K562 (cell line): ENCODE data around the gene FAIM. TPM values are rescaled to one million over a fixed set of nuclear protein-coding genes. Genes with fewer than 3 reads are reported as not detected.

Experiments used
- CBFA2T3 ChIP-seq: fragments of 450-650 bp; IDR thresholded peaks from 2 replicates; pipeline ENCODE4 v1.6.1; 2017
- CCNT2 ChIP-seq: IDR thresholded peaks from 2 replicates; pipeline ENCODE4 v1.6.1; 2011; ENCODE audit warnings: borderline replicate concordance, low read depth, mild to moderate bottlenecking, moderate library complexity, mixed read lengths, low read length; ENCODE audit not compliant: insufficient read length; ENCODE audit errors: extremely low read depth
- ELF1 ChIP-seq: fragments of 200-800 bp; sonication (Bioruptor generic); IDR thresholded peaks from 2 replicates; pipeline ENCODE4 v1.6.1; 2016; ENCODE audit warnings: missing genetic modification characterization, missing compliant biosample characterization
- ESRRA ChIP-seq: fragments of 450-650 bp; IDR thresholded peaks from 2 replicates; pipeline ENCODE4 v1.6.1; 2014; ENCODE audit warnings: low read depth, mild to moderate bottlenecking, moderate library complexity, borderline replicate concordance
- EZH2 ChIP-seq: IDR thresholded peaks from 2 replicates; pipeline ENCODE4 v1.6.1; 2012; ENCODE audit warnings: low read depth, mild to moderate bottlenecking, inconsistent platforms, low read length, borderline replicate concordance
- FOS ChIP-seq: IDR thresholded peaks from 3 replicates; pipeline ENCODE4 v1.6.1; 2011; ENCODE audit not compliant: insufficient read length; ENCODE audit errors: extremely low read depth
- HDAC1 ChIP-seq, 2 experiments: fragments of 450-650 bp; IDR thresholded peaks; 2 replicates each; pipeline ENCODE4 v1.6.1; 2016 to 2017; ENCODE audit warnings: inconsistent platforms in 1 of 2, mild to moderate bottlenecking in 1 of 2, moderate library complexity in 1 of 2
- HMG20A ChIP-seq: fragments of 450-650 bp; formaldehyde crosslinking; conservative IDR thresholded peaks from 2 replicates; pipeline ENCODE4 v1.4.0; 2020; ENCODE audit warnings: mild to moderate bottlenecking, mixed read lengths
- IRF1 ChIP-seq: sonication (generic); formaldehyde crosslinking; IDR thresholded peaks from 2 replicates; pipeline ENCODE4 v1.8.0; 2022; ENCODE audit warnings: missing genetic modification reagents, mild to moderate bottlenecking, borderline replicate concordance
- KDM2B ChIP-seq: fragments of 250-450 bp; sonication (Bioruptor Pico); IDR thresholded peaks from 2 replicates; pipeline ENCODE4 v1.8.0; 2021; ENCODE audit warnings: mild to moderate bottlenecking, moderate library complexity
- POLR2A ChIP-seq: fragments of 450-650 bp; conservative IDR thresholded peaks from 2 replicates; pipeline ENCODE4 v1.6.1; 2016
- PRPF4 ChIP-seq: fragments of 200-400 bp; formaldehyde crosslinking; IDR thresholded peaks from one replicate; pipeline ENCODE4 v1.6.1; 2017; ENCODE audit warnings: low read length, low read depth, mild to moderate bottlenecking; ENCODE audit not compliant: insufficient read depth, poor library complexity, severe bottlenecking
- SETDB1 ChIP-seq: IDR thresholded peaks from one replicate; pipeline ENCODE4 v1.6.1; 2012; ENCODE audit warnings: low read length, control low read depth, inconsistent platforms
- SIN3A ChIP-seq, 2 experiments: fragments of 150-350 bp in 1 of 2; IDR thresholded peaks; 2 replicates each; pipeline ENCODE4 v1.6.1; 2011 to 2016; ENCODE audit warnings: borderline replicate concordance in 2 of 2, low read depth in 2 of 2, low read length in 2 of 2, mild to moderate bottlenecking in 2 of 2, moderate library complexity in 2 of 2; ENCODE audit not compliant: control insufficient read depth in 1 of 2
- SMAD4 ChIP-seq: fragments of 250-450 bp; sonication (Bioruptor Pico); conservative IDR thresholded peaks from 2 replicates; pipeline ENCODE4 v1.8.0; 2021; ENCODE audit warnings: inconsistent platforms, mild to moderate bottlenecking, moderate library complexity
- SMARCB1 ChIP-seq: IDR thresholded peaks from 2 replicates; pipeline ENCODE4 v1.6.1; 2011; ENCODE audit warnings: improper control_type of control experiment, low read depth; ENCODE audit not compliant: insufficient read length
- THRAP3 ChIP-seq: fragments of 450-650 bp; IDR thresholded peaks from 2 replicates; pipeline ENCODE4 v1.6.1; 2016; ENCODE audit warnings: mild to moderate bottlenecking, inconsistent platforms, borderline replicate concordance
- ZFP1 ChIP-seq: fragments of 450-650 bp; formaldehyde crosslinking; IDR thresholded peaks from 2 replicates; pipeline ENCODE4 v1.4.0; 2020; ENCODE audit warnings: mild to moderate bottlenecking, mixed read lengths
- ZNF239 ChIP-seq: fragments of 250-450 bp; sonication (Bioruptor Pico); IDR thresholded peaks from 2 replicates; pipeline ENCODE4 v1.4.0; 2020; ENCODE audit warnings: mild to moderate bottlenecking
- ZNF561 ChIP-seq: fragments of 450-650 bp; formaldehyde crosslinking; conservative IDR thresholded peaks from 2 replicates; pipeline ENCODE4 v1.4.0; 2020; ENCODE audit warnings: mild to moderate bottlenecking, moderate library complexity
- polyA plus RNA-seq, 8 experiments: library from polyadenylated mRNA; depleted of rRNA in 4 of 8; stranded (reverse) in 5 of 8; unstranded in 3 of 8; fragments of >200 nt; fragmentation: Nextera tagmentation in 2 of 8; fragmentation: Illumina TruSeq in 1 of 8; extraction: Ambion mirVana in 2 of 8; extraction: Trizol in 1 of 8; gene quantifications; 2 replicates each; pipeline versions ENCODE4 v1.2.1 to v1.2.3, GENCODE V29; 2011 to 2014; ENCODE audit warnings: inconsistent platforms in 1 of 8, missing spikeins in 1 of 8
- total RNA-seq, 7 experiments: library from RNA; depleted of rRNA in 6 of 7; stranded (reverse); fragments of >200 nt in 6 of 7; fragmentation: Illumina TruSeq in 2 of 7; extraction: Trizol in 2 of 7; gene quantifications; 2 replicates each; pipeline versions ENCODE4 v1.2.1 to v1.2.3, GENCODE V29; 2011 to 2021; ENCODE audit warnings: low replicate concordance in 1 of 7
- TF ChIP-seq, protein P1 (sequence below), 2 experiments: fragments of 450-650 bp in 1 of 2; sonication (generic) in 1 of 2; formaldehyde crosslinking; conservative IDR thresholded peaks; 2 replicates each; pipeline versions ENCODE4 v1.4.0 to v1.8.1; 2020 to 2022; ENCODE audit warnings: mild to moderate bottlenecking in 1 of 2, missing genetic modification reagents in 1 of 2
- TF ChIP-seq, protein P2 (sequence below): fragments of 200-800 bp; sonication (Bioruptor generic); IDR thresholded peaks from 2 replicates; pipeline ENCODE4 v1.6.1; 2017; ENCODE audit warnings: missing genetic modification characterization, missing compliant biosample characterization
- TF ChIP-seq, protein P3 (sequence below): IDR thresholded peaks from 2 replicates; pipeline ENCODE4 v1.6.1; 2011; ENCODE audit warnings: borderline replicate concordance, low read depth, mild to moderate bottlenecking, moderate library complexity, low read length; ENCODE audit not compliant: insufficient read depth, poor library complexity, severe bottlenecking

Gene FAIM
- total and polyA plus RNA-seq, 9 of the 15 experiments (the other 6 are each of a cell fraction or from before 2014, with no cell fraction given): 2.5 to 7.9 (median 6.6) TPM

DNA sequence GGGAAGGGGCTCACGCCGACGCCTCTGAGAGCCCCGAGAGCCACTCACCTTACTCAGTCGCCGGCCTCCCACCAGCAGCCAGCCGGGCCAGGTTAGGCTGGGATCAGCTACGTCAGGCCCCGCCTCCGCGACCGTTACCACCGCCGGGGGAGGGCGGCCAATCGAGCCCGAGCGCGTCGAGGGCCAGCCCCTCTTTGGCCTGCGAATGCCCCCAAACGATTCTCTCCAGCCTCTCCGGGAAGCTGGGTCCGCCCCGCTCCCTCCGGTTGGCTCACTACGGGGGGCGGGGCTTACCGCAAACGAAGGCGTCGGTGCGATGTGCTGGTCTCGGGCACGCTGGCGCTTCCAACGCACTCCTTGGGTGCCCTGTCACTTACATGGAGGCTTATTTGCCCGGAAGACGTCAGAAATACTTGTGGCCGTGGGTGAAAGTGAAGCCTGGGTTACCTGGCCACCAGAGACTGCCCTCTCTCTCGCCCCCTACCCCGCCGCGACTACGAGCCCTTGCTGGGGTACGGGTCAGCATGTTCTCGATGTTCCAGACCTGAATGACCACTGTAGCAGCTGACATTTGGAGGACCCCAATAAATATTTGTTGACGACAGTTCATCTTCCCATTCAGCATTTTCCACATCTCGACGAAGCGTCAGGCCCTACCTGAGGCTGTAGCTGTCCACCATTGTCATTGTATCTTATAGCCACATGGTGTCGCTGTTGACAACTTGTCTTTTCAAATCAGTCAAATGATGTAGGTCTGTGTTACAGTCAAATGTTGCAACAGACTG is 14.2 kb upstream of the FAIM start, which contains the start of gene CEP70 (continued):
- TF ChIP-seq HMG20A (CRISPR knock-in tag) (no peak), PRPF4 (no peak), ZNF239 (CRISPR knock-in tag) (no peak), SETDB1 (no peak), POLR2A (peak; percentile 79), KDM2B (CRISPR knock-in tag) (no peak), EZH2 (no peak), SIN3A (IDR thresholded peaks at IDR 0.05; ENCODE audit: borderline replicate concordance in 2 of 2, control insufficient read depth in 1 of 2, low read depth in 2 of 2, low read length in 2 of 2) (peak in 1 of 2 experiments; percentile 52; a peak in 2 of 4 replicates), ZNF561 (CRISPR knock-in tag) (no peak), CBFA2T3 (no peak), CCNT2 (peak; percentile 72), SMAD4 (CRISPR knock-in tag) (peak; percentile 36), IRF1 (CRISPR knock-in tag) (no peak), ESRRA (peak; percentile 76; the same call in 1 of the 2 replicates), FOS (no peak), HDAC1 (IDR thresholded peaks at IDR 0.05) (peak in 1 of 2 experiments; percentile 28; a peak in 1 of 4 replicates), ELF1 (peak; percentile 49; the same call in 1 of the 2 replicates), THRAP3 (no peak), SMARCB1 (no peak), ZFP1 (CRISPR knock-in tag) (no peak)
- TF ChIP-seq, protein P1, sequence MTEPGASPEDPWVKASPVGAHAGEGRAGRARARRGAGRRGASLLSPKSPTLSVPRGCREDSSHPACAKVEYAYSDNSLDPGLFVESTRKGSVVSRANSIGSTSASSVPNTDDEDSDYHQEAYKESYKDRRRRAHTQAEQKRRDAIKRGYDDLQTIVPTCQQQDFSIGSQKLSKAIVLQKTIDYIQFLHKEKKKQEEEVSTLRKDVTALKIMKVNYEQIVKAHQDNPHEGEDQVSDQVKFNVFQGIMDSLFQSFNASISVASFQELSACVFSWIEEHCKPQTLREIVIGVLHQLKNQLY (CRISPR knock-in tag; conservative IDR thresholded peaks at IDR 0.05): no peak
- TF ChIP-seq, protein P2, sequence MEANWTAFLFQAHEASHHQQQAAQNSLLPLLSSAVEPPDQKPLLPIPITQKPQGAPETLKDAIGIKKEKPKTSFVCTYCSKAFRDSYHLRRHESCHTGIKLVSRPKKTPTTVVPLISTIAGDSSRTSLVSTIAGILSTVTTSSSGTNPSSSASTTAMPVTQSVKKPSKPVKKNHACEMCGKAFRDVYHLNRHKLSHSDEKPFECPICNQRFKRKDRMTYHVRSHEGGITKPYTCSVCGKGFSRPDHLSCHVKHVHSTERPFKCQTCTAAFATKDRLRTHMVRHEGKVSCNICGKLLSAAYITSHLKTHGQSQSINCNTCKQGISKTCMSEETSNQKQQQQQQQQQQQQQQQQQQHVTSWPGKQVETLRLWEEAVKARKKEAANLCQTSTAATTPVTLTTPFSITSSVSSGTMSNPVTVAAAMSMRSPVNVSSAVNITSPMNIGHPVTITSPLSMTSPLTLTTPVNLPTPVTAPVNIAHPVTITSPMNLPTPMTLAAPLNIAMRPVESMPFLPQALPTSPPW (CRISPR knock-in tag): no peak; the same call in 1 of the 2 replicates
- TF ChIP-seq, protein P3, sequence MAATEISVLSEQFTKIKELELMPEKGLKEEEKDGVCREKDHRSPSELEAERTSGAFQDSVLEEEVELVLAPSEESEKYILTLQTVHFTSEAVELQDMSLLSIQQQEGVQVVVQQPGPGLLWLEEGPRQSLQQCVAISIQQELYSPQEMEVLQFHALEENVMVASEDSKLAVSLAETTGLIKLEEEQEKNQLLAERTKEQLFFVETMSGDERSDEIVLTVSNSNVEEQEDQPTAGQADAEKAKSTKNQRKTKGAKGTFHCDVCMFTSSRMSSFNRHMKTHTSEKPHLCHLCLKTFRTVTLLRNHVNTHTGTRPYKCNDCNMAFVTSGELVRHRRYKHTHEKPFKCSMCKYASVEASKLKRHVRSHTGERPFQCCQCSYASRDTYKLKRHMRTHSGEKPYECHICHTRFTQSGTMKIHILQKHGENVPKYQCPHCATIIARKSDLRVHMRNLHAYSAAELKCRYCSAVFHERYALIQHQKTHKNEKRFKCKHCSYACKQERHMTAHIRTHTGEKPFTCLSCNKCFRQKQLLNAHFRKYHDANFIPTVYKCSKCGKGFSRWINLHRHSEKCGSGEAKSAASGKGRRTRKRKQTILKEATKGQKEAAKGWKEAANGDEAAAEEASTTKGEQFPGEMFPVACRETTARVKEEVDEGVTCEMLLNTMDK: no peak
